GM12873 (cell line): ENCODE measurements around the gene MAP3K6.

Experiments used
- CTCF ChIP-seq: IDR thresholded peaks from 2 replicates; pipeline ENCODE4 v1.5.1; 2012; ENCODE audit warnings: low read depth, mild to moderate bottlenecking, moderate library complexity, low read length, control low read depth; ENCODE audit not compliant: insufficient read depth; ENCODE audit errors: missing control alignments

MAP3K6 gene

GRCh38 chr1:27400082-27400962 lies 33.6 kb upstream of the MAP3K6 start:
- no peak for TF ChIP-seq CTCF

GRCh38 chr1:27399251-27400025 lies 32.7 kb upstream of the MAP3K6 start:
- TF ChIP-seq CTCF, result no peak

- TF ChIP-seq CTCF, result no peak
Observed at GRCh38 chr1:27398405-27399149, 31.8 kb upstream of the MAP3K6 start.

- TF ChIP-seq CTCF, result no peak
Observed at GRCh38 chr1:27397749-27398148, 31.0 kb upstream of the MAP3K6 start.

DNA sequence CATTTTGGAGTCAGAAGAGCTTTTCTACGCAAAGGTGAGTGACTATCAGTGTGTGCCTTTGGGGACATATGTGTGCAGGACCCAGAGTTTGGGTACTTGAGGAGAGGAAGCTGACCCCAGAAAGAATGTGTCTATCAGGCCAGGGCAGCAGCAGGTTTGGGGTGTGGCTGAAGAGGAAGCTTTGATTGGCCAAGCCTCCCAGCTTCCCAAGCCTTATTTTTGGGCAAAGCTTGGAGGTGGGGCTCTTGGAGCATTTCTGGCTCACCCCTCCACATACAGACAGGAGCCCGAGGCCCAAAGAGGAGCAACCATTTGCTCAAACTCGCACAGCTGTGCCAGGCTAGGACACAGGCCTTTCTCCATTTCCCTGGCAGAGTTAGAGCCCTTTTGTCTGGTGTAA lies 30.3 kb upstream of the MAP3K6 start:
- no peak for TF ChIP-seq CTCF

DNA sequence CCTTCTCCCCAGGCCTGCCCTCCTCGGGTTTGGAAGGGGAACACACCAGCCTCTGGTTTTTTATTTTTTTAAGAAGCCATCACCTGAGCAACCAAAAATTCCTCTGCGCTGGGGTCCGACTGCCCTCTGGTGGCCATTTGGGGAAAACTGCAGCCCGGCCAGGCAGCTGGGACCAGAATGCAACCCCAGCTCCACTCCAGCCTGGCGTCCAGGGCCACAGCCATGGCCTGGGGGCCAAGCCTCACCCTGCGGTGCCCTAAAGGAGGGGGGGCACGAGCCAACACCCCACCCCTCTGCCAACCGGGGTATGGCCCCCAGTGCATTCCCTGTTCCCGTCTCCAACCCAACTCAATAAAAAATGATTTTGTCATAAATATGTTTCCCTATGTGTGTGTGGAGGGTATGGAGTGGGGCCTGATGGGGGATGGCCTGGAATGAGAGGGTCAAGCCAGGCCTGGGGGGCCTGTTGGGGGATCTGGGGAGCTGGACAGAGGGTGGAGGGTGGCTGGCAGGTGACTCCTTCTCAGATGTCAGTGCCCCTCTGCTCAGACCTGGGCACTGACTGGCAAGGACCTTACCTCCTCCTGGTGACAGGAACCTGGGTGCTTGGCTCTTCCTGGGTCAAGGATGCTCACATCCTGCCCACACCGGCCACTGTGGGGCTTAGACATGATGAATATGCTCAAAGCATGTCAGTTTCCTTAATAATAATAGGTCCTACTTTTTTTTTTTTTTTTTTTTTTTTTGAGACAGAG lies 28.9 kb upstream of the MAP3K6 start:
- TF ChIP-seq CTCF, result peak; percentile 87
